Choroid plexus epithelial cell (primary cell): ENCODE data around the gene ZC3H10.

Experiments
- DNase-seq: peaks from one replicate; pipeline ENCODE4 v3.0.0-alpha.2; 2010; ENCODE audit warnings: low read depth
- H3K4me3 ChIP-seq: 2 replicates; pipeline ENCODE4 v1.5.1; 2011; ENCODE audit warnings: low read depth, mild to moderate bottlenecking, control low read depth, low read length, moderate library complexity
- CTCF ChIP-seq: conservative IDR thresholded peaks from 2 replicates; pipeline ENCODE4 v1.5.1; 2011; ENCODE audit warnings: low read depth, mild to moderate bottlenecking, control low read depth, inconsistent platforms, low read length, moderate library complexity

Gene ZC3H10

GRCh38 chr12:56127485-56127887 is 9.4 kb downstream of the ZC3H10 start:
- no peak for TF ChIP-seq CTCF
- no peak for DNase-seq
- H3K4me3 ChIP-seq = peak overlapping the region; percentile 51

- TF ChIP-seq CTCF = peak; percentile 2
- H3K4me3 ChIP-seq = peak within 1 kb of the TSS; percentile 70
- DNase-seq = peak; percentile 100
Measured at GRCh38 chr12:56127888-56128669, 10.0 kb downstream of the ZC3H10 start, which contains the start of gene ESYT1. Gene ESYT1 (plus strand): TSS chr12:56128267. CDS start chr12:56128320, 53 bp downstream.

GRCh38 chr12:56128670-56129205 is 10.7 kb downstream of the ZC3H10 start:
- TF ChIP-seq CTCF = no peak
- peak; percentile 31 for DNase-seq
- H3K4me3 ChIP-seq = peak overlapping the region; percentile 70

- no peak for DNase-seq
- peak overlapping the region; percentile 70 for H3K4me3 ChIP-seq
- TF ChIP-seq CTCF = no peak
Measured at GRCh38 chr12:56129206-56129941, 11.3 kb downstream of the ZC3H10 start.

GRCh38 chr12:56129942-56130495 is 12.0 kb downstream of the ZC3H10 start:
- no peak for DNase-seq
- no peak for TF ChIP-seq CTCF
- peak overlapping the region; percentile 70 for H3K4me3 ChIP-seq

- H3K4me3 ChIP-seq = no peak overlapping the region
- DNase-seq = no peak
Measured at GRCh38 chr12:56130876-56131275, 12.8 kb downstream of the ZC3H10 start.

More at GRCh38 chr12:56130876-56131275, 12.8 kb downstream of the ZC3H10 start:
- TF ChIP-seq CTCF = no peak
